GM19467 (cell line): Measurements from ENCODE around the gene SFTPB.
"Not testable (repeated sequence)": the region's sequence is repeated elsewhere in the genome, so short reads cannot be mapped to it uniquely, and the experiment has no call there.

Source experiments
- ATAC-seq: cut with Tn5 transposase; IDR thresholded peaks from one replicate; pipeline ENCODE4 v1.9.1; 2021; ENCODE audit warnings: mild to moderate bottlenecking, moderate library complexity; ENCODE audit not compliant: unreplicated experiment

Gene SFTPB

DNA sequence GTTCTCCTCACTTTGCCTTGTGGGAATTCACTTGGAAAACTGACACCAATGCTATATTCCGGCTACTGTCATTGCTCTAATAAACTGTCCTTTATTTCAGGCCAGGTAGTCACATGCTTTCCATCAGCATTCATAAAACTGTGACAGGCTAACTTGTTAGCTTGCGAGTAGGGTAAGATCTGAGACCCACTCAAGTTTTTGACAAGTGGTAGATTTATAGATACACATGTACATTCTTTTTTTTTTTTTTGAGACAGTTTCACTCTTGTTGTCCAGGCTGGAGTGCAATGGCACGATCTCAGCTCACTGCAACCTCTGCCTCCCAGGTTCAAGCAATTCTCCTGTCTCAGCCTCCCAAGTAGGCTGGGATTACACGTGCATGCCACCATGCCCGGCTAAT is 50.3 kb downstream of the SFTPB start:
- not testable (repeated sequence) for ATAC-seq

DNA sequence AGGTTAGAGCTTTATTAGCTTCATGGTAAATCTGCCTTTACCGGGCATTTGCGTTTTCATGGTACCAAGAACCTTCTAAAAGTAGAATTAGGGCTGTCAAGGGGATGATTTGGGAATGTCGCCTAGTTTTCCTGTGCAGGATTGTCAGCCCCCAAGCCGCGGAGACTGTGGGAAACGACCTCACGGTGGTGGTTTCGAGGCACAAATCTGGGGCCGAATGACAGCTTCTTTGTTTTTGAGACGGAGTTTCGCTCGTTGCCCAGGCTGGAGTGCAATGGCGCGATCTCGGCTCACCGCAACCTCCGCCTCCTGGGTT is 52.6 kb downstream of the SFTPB start:
- ATAC-seq, result no peak

- not testable (repeated sequence) for ATAC-seq
These were observed 53.2 kb downstream of the SFTPB start for GRCh38 chr2:85614757-85615156.

DNA sequence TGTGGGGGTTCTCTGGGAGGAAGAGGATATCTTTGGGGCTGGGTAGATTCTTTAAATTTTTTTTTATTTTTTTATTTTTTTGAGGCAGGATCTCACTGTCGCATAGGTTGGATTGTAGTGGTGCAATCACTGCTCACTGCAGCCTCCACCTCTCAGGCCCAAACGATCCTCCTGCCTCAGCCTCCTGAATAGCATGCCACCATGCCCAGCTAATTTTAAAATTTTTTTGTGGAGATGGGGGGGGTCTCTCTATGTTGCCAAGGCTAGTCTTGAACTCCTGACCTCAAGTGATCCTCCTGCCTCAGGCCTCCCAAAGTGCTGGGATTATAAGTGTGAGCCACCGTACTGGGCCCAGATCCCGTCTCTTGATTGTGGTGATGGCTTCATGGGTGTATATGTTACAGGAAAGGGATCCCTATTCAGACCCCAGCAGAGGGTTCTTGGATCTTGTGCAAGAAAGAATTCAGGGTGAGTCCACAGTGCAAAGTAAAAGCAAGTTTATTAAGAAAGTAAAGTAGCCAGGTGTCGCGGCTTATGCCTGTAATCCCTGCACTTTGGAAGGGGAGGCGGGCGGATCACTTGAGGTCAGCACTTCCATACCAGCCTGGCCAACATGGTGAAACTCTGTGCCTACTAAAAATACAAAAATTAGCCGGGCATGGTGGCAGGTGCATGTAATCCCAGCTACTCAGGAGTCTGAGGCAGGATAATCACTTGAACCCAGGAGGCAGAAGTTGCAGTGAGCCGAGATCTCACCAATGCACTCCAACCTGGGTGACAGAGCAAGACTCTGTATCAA is 54.1 kb downstream of the SFTPB start:
- ATAC-seq, result no peak

- ATAC-seq, result peak; percentile 61
These were observed 56.1 kb downstream of the SFTPB start, which contains the start of gene C2orf68 for GRCh38 chr2:85611705-85612587. TSS of gene C2orf68 (minus strand) at chr2:85612066. CDS start at chr2:85611984, 82 bp downstream.

- ATAC-seq, result no peak
These were observed 56.7 kb downstream of the SFTPB start for GRCh38 chr2:85611217-85611704.
